ENCODE results near the gene DTNB.

- TF ChIP-seq SIN3A (IDR thresholded peaks at IDR 0.05; ENCODE audit: borderline replicate concordance, insufficient read depth, low read length): no peak
- TF ChIP-seq POLR2AphosphoS5 (IDR thresholded peaks at IDR 0.05; ENCODE audit: low read depth, low read length): no peak
- no peak for TF ChIP-seq TAF1 (IDR thresholded peaks at IDR 0.05; ENCODE audit: borderline replicate concordance, insufficient read depth, low read length)
Measured at GRCh38 chr2:25497229-25497917, 176.0 kb downstream of the DTNB start.

All from PFSK-1 (cell line).